H1 (cell line): ENCODE results near the gene SEMA3D. TPM values are rescaled to one million over a fixed set of nuclear protein-coding genes. Genes with fewer than 3 reads are reported as not detected.

Experiments used
- CTCF ChIA-PET: fragments of 300-600 bp; sonication (Branson Sonifier 250); formaldehyde crosslinking; loops from one replicate; lab custom pipeline; 2021; ENCODE audit not compliant: partially characterized antibody; lab: Charles Lee
- POLR2A ChIA-PET: fragments of 300-600 bp; sonication (Branson Sonifier 250); formaldehyde crosslinking; loops from one replicate; lab custom pipeline; 2021; ENCODE audit warnings: inconsistent platforms; ENCODE audit not compliant: partially characterized antibody; lab: Charles Lee
- DNase-seq, 2 experiments: peaks; one replicate each; pipeline versions ENCODE4 v3.0.0 to v3.0.0-alpha.2; 2010 to 2022; ENCODE audit warnings: low spot score in 2 of 2, low read depth in 1 of 2, mixed read lengths in 1 of 2
- FAIRE-seq: peaks from 2 replicates; lab custom pipeline; 2011; peaks lifted over from hg19 to GRCh38; lab: Jason Lieb, UNC
- H2AFZ ChIP-seq: 2 replicates; pipeline ENCODE4 v1.8.1; 2012; ENCODE audit warnings: low read length, inconsistent platforms
- H2AK5ac ChIP-seq: 2 replicates; pipeline ENCODE4 v1.6.1; 2013; ENCODE audit warnings: low read depth, low read length
- H2BK120ac ChIP-seq: replicated peaks from 2 replicates; pipeline ENCODE3; 2013; ENCODE audit warnings: low read depth, low read length, inconsistent platforms
- H2BK12ac ChIP-seq: 2 replicates; pipeline ENCODE4 v1.6.1; 2013; ENCODE audit warnings: low read depth, low read length
- H2BK15ac ChIP-seq: 2 replicates; pipeline ENCODE4 v1.6.1; 2013; ENCODE audit warnings: low read length
- H2BK20ac ChIP-seq: 2 replicates; pipeline ENCODE4 v1.6.1; 2013; ENCODE audit warnings: low read length
- H2BK5ac ChIP-seq: 2 replicates; pipeline ENCODE4 v1.6.1; 2013; ENCODE audit warnings: low read depth, low read length
- H3K14ac ChIP-seq: 2 replicates; pipeline ENCODE4 v1.6.1; 2013; ENCODE audit warnings: inconsistent platforms; ENCODE audit not compliant: insufficient read length
- H3K18ac ChIP-seq: 2 replicates; pipeline ENCODE4 v1.6.1; 2013; ENCODE audit warnings: low read length; ENCODE audit errors: extremely low read depth
- H3K23ac ChIP-seq: 2 replicates; pipeline ENCODE4 v1.6.1; 2013; ENCODE audit warnings: inconsistent platforms; ENCODE audit not compliant: insufficient read length
- H3K23me2 ChIP-seq: 2 replicates; pipeline ENCODE4 v1.6.1; 2013; ENCODE audit warnings: low read depth, low read length
- H3K27ac ChIP-seq: 2 replicates; pipeline ENCODE4 v1.6.1; 2011; ENCODE audit warnings: low read depth, low read length, inconsistent platforms
- H3K27me3 ChIP-seq, 4 experiments: replicated peaks in 1 of 4; 1 replicate in 1 of 4; 2 replicates in 3 of 4; pipeline versions ENCODE4 v1.6.1 to v1.8.1; 2011 to 2013; ENCODE audit warnings: low read length in 3 of 4, mild to moderate bottlenecking in 3 of 4, inconsistent platforms in 2 of 4, mixed read lengths in 2 of 4, moderate library complexity in 1 of 4; ENCODE audit not compliant: control insufficient read depth in 3 of 4, insufficient read depth in 3 of 4; ENCODE audit errors: extremely low read depth in 1 of 4
- H3K36me3 ChIP-seq, 4 experiments: 2 replicates each; pipeline versions ENCODE4 v1.6.1 to v1.8.1; 2011 to 2013; ENCODE audit warnings: mild to moderate bottlenecking in 4 of 4, low read length in 3 of 4, moderate library complexity in 2 of 4, control low read depth in 1 of 4, inconsistent platforms in 1 of 4; ENCODE audit not compliant: insufficient read depth in 4 of 4, control insufficient read depth in 2 of 4
- H3K4ac ChIP-seq: replicated peaks from 2 replicates; pipeline ENCODE3; 2013; ENCODE audit warnings: low read length, low read depth, mixed read lengths, inconsistent platforms; ENCODE audit not compliant: insufficient read length
- H3K4me1 ChIP-seq, 4 experiments: replicated peaks in 1 of 4; 1 replicate in 1 of 4; 2 replicates in 3 of 4; pipeline versions ENCODE4 v1.6.1 to v1.8.1; 2011 to 2013; ENCODE audit warnings: low read length in 3 of 4, inconsistent platforms in 2 of 4, mixed read lengths in 1 of 4; ENCODE audit not compliant: insufficient read depth in 4 of 4, control insufficient read depth in 3 of 4
- H3K4me2 ChIP-seq, 2 experiments: 2 replicates each; pipeline versions ENCODE4 v1.6.1 to v1.8.1; 2011 to 2013; ENCODE audit warnings: low read depth in 2 of 2, low read length in 2 of 2, control low read depth in 1 of 2, inconsistent platforms in 1 of 2, mild to moderate bottlenecking in 1 of 2; ENCODE audit not compliant: insufficient read depth in 1 of 2
- H3K4me3 ChIP-seq, 4 experiments: fragments of 200-600, 300-600 bp in 1 of 4; sonication (generic), shearing (Covaris generic), sonication (Bioruptor Twin) in 1 of 4; 2 replicates each; pipeline versions ENCODE4 v1.5.1 to v1.8.1; 2011 to 2016; ENCODE audit warnings: low read length in 4 of 4, low read depth in 3 of 4, control low read depth in 2 of 4, inconsistent platforms in 2 of 4, mild to moderate bottlenecking in 2 of 4, mixed read lengths in 1 of 4, moderate library complexity in 1 of 4; ENCODE audit not compliant: insufficient read depth in 2 of 4; ENCODE audit errors: extremely low read depth in 1 of 4
- H3K56ac ChIP-seq: replicated peaks from 2 replicates; pipeline ENCODE3; 2013; ENCODE audit warnings: low read depth, mild to moderate bottlenecking, mixed read lengths, low read length, inconsistent platforms; ENCODE audit not compliant: insufficient read length
- H3K79me1 ChIP-seq: 2 replicates; pipeline ENCODE4 v1.6.1; 2013; ENCODE audit warnings: low read depth, low read length, control low read depth
- H3K79me2 ChIP-seq, 2 experiments: 2 replicates each; pipeline versions ENCODE4 v1.6.1 to v1.8.1; 2012 to 2013; ENCODE audit warnings: low read length in 2 of 2, mild to moderate bottlenecking in 2 of 2, inconsistent platforms in 1 of 2; ENCODE audit not compliant: insufficient read depth in 2 of 2, control insufficient read depth in 1 of 2
- H3K9ac ChIP-seq, 4 experiments: replicated peaks in 1 of 4; 1 replicate in 1 of 4; 2 replicates in 3 of 4; pipeline versions ENCODE4 v1.6.1 to v1.8.1; 2011 to 2013; ENCODE audit warnings: low read depth in 3 of 4, low read length in 3 of 4, control low read depth in 2 of 4, mild to moderate bottlenecking in 2 of 4, moderate library complexity in 2 of 4, inconsistent platforms in 1 of 4; ENCODE audit errors: extremely low read depth in 1 of 4
- H3K9me3 ChIP-seq, 2 experiments: 2 replicates each; pipeline versions ENCODE4 v1.6.1 to v1.8.1; 2012 to 2013; ENCODE audit warnings: mild to moderate bottlenecking in 2 of 2, moderate library complexity in 2 of 2, control low read depth in 1 of 2, inconsistent platforms in 1 of 2, low read depth in 1 of 2, low read length in 1 of 2, mixed read lengths in 1 of 2; ENCODE audit not compliant: insufficient read depth in 2 of 2
- H4K20me1 ChIP-seq, 2 experiments: replicated peaks in 1 of 2; 2 replicates each; pipeline versions ENCODE3 to v1.8.1; 2011 to 2013; ENCODE audit warnings: inconsistent platforms in 2 of 2, low read length in 2 of 2, mild to moderate bottlenecking in 1 of 2; ENCODE audit not compliant: insufficient read depth in 2 of 2, control insufficient read depth in 1 of 2
- H4K5ac ChIP-seq: 2 replicates; pipeline ENCODE4 v1.6.1; 2013; ENCODE audit warnings: low read length, low read depth, mixed read lengths, inconsistent platforms; ENCODE audit not compliant: insufficient read length
- H4K8ac ChIP-seq: 2 replicates; pipeline ENCODE4 v1.8.0; 2013; ENCODE audit warnings: mild to moderate bottlenecking, moderate library complexity, low read length, inconsistent platforms; ENCODE audit not compliant: insufficient read depth; ENCODE audit errors: extremely low read depth
- H4K91ac ChIP-seq: replicated peaks from 2 replicates; pipeline ENCODE3; 2013; ENCODE audit warnings: low read length, mixed read lengths, inconsistent platforms; ENCODE audit not compliant: insufficient read length
- BACH1 ChIP-seq: IDR thresholded peaks from 2 replicates; pipeline ENCODE4 v1.6.1; 2012; ENCODE audit warnings: low read length, improper control_type of control experiment
- BRCA1 ChIP-seq: IDR thresholded peaks from 2 replicates; pipeline ENCODE4 v1.6.1; 2012; ENCODE audit warnings: low read depth, low read length, improper control_type of control experiment
- E2F6 ChIP-seq: IDR thresholded peaks from 2 replicates; pipeline ENCODE4 v1.6.1; 2012; ENCODE audit warnings: inconsistent platforms
- GTF2F1 ChIP-seq: IDR thresholded peaks from 2 replicates; pipeline ENCODE4 v1.6.1; 2012; ENCODE audit warnings: low read depth, low read length, improper control_type of control experiment, borderline replicate concordance
- HDAC6 ChIP-seq: IDR thresholded peaks from one replicate; pipeline ENCODE4 v1.7.1; 2012; ENCODE audit warnings: low read depth, mild to moderate bottlenecking, inconsistent platforms, low read length, moderate library complexity
- POLR2A ChIP-seq, 2 experiments: IDR thresholded peaks; 1 replicate in 1 of 2; 2 replicates in 1 of 2; pipeline ENCODE4 v1.6.1; 2011; ENCODE audit warnings: low read depth in 2 of 2, low read length in 2 of 2, mild to moderate bottlenecking in 2 of 2; ENCODE audit errors: control extremely low read depth in 1 of 2
- SIRT6 ChIP-seq: IDR thresholded peaks from one replicate; pipeline ENCODE4 v1.7.1; 2012; ENCODE audit warnings: low read length, inconsistent platforms
- SIX5 ChIP-seq: IDR thresholded peaks from 2 replicates; pipeline ENCODE4 v1.6.1; 2011; ENCODE audit warnings: mild to moderate bottlenecking, low read depth, low read length
- SRF ChIP-seq: IDR thresholded peaks from 2 replicates; pipeline ENCODE4 v1.6.1; 2011; ENCODE audit warnings: mild to moderate bottlenecking, low read depth, low read length, moderate library complexity
- TAF1 ChIP-seq: IDR thresholded peaks from 2 replicates; pipeline ENCODE4 v1.6.1; 2011; ENCODE audit warnings: mild to moderate bottlenecking, low read depth, low read length
- TCF12 ChIP-seq: IDR thresholded peaks from 2 replicates; pipeline ENCODE4 v1.6.1; 2011; ENCODE audit warnings: low read depth, mild to moderate bottlenecking, low read length
- YY1 ChIP-seq: IDR thresholded peaks from 2 replicates; pipeline ENCODE4 v1.6.1; 2011; ENCODE audit warnings: low read depth, mild to moderate bottlenecking, low read length
- ZNF274 ChIP-seq: IDR thresholded peaks from 2 replicates; pipeline ENCODE4 v1.7.0; 2012; ENCODE audit warnings: low read length, borderline replicate concordance; ENCODE audit errors: extremely low read depth
- WGBS, 2 experiments: shearing (Covaris generic) in 1 of 2; methylation state at CpG; one replicate each; pipeline versions ENCODE4 v1.1.6 to v1.1.7; 2013 to 2015; ENCODE audit warnings: low lambda C conversion rate in 2 of 2, mixed read lengths in 2 of 2, inconsistent platforms in 1 of 2, low coverage in 1 of 2, missing lambda C conversion rate in 1 of 2; ENCODE audit not compliant: insufficient replicate concordance in 2 of 2, insufficient coverage in 1 of 2, insufficient read length in 1 of 2; ENCODE audit errors: extremely low coverage in 1 of 2, missing lambda C conversion rate in 1 of 2; 5-methylcytosine and 5-hydroxymethylcytosine counted together
- polyA plus RNA-seq, 7 experiments: library from polyadenylated mRNA; depleted of rRNA in 3 of 7; stranded (reverse) in 5 of 7; unstranded in 2 of 7; fragments of >200 nt in 5 of 7; fragments of 200-250 nt in 2 of 7; gene quantifications; 1 replicate in 5 of 7; 2 replicates in 1 of 7; 4 replicates in 1 of 7; pipeline versions ENCODE4 v1.2.1 to v1.2.3, GENCODE V29; 2011 to 2013; ENCODE audit warnings: missing spikeins in 2 of 7, mixed read lengths in 2 of 7
- total RNA-seq: library from RNA; stranded (reverse); fragmentation: NEBNext Ultra II Directional; extraction: Animal tissue kit (Norgen Biotek cat#: 25700); gene quantifications from 2 replicates; pipeline ENCODE4 v1.2.1, GENCODE V29; 2021

SEMA3D gene
- total and polyA plus RNA-seq, 2 of the 8 experiments (the other 6 are each of a cell fraction or from before 2014, with no cell fraction given), result 1.6 to 3.5 TPM

GRCh38 chr7:85184599-85185423, 2.0 kb downstream of the SEMA3D start:
- 53% methylated on average over 18 of the region's 21 CpGs; no CpG with 5 or more reads in 1 of the 2 experiments for WGBS, 2 experiments
- Histone ChIP-seq H3K79me2 (no peaks in the 10 kb centered on the region), H3K4me3 (peak overlapping the region; percentile 69 to 82 (median 78)), H3K18ac (no peak overlapping the region), H4K8ac (no peak overlapping the region), H3K36me3 (no peaks in the 10 kb centered on the region), H3K4me1 (peaks cover 2 to 11% (median 5%) of the 10 kb centered on the region in 4 experiments; a peak in 6 of 7 replicates), H2BK12ac (no peak overlapping the region), H3K14ac (no peak overlapping the region), H3K56ac (no peak overlapping the region), H3K79me1 (no peaks in the 10 kb centered on the region), H2BK15ac (no peak overlapping the region), H2AK5ac (no peak overlapping the region), H4K5ac (no peak overlapping the region), H2BK5ac (no peak overlapping the region), H3K4me2 (peak overlapping the region; percentile 95 to 99), H3K27me3 (peaks cover 3 to 34% (median 24%) of the 10 kb centered on the region in 4 experiments), H4K20me1 (peaks cover 0 to 2% of the 10 kb centered on the region in 2 experiments), H3K9me3 (no peaks in the 10 kb centered on the region), H2BK120ac (no peak overlapping the region), H2BK20ac (no peak overlapping the region), H3K4ac (no peak overlapping the region), H4K91ac (no peak overlapping the region), H3K23me2 (peaks cover 19% of the 10 kb centered on the region), H2AFZ (peak overlapping the region; percentile 98; the same call in 1 of the 2 replicates), H3K23ac (no peak overlapping the region), H3K9ac (no peak overlapping the region), H3K27ac (no peak overlapping the region)
- CTCF ChIA-PET, result interaction anchor here (0.6 to 2.3 kb wide), 7 partner anchors 10 to 280 kb away, joined by 3 to 9 read pairs (median 4); no protein-coding TSS in a partner anchor
- POLR2A ChIA-PET, result interaction anchor here (0.8 kb wide), 1 partner anchor 24 kb away, joined by 3 read pairs; no protein-coding TSS in a partner anchor
- no peak for FAIRE-seq
- DNase-seq, result peak in 1 of 2 experiments; percentile 54
- no peak for TF ChIP-seq SRF
- no peak for TF ChIP-seq HDAC6
- TF ChIP-seq GTF2F1, result no peak
- no peak for TF ChIP-seq SIX5
- TF ChIP-seq ZNF274, result no peak
- no peak for TF ChIP-seq POLR2A (IDR thresholded peaks at IDR 0.05; ENCODE audit: control extremely low read depth in 1 of 2, low read depth in 2 of 2, low read length in 2 of 2)
- TF ChIP-seq TAF1, result no peak
- TF ChIP-seq SIRT6, result no peak
- TF ChIP-seq BACH1, result no peak
- TF ChIP-seq E2F6, result no peak
- TF ChIP-seq YY1, result no peak
- no peak for TF ChIP-seq BRCA1
- no peak for TF ChIP-seq TCF12
